Measurements from ENCODE around the gene PRC1. TPM values are rescaled to one million over a fixed set of nuclear protein-coding genes. Genes with fewer than 3 reads are reported as not detected.
"Not testable (repeated sequence)": the region's sequence is repeated elsewhere in the genome, so short reads cannot be mapped to it uniquely, and the experiment has no call there.

The PRC1 gene
- total RNA-seq, 3 donors from 2014 or later = 10.9 to 41.0 (median 12.3) TPM

GRCh38 chr15:90924375-90924774 is 70.0 kb downstream of the PRC1 start:
- peak; percentile 9 for ATAC-seq
- Histone ChIP-seq H3K36me3 (ENCODE audit: low read depth) (peaks cover 6% of the 10 kb centered on the region), H3K4me3 (no peak overlapping the region), H3K9me3 (no peaks in the 10 kb centered on the region), H3K4me1 (ENCODE audit: low read depth) (peaks cover 3% of the 10 kb centered on the region)
- DNase-seq = no peak
- TF ChIP-seq CTCF (IDR thresholded peaks at IDR 0.05) = no peak
- intact Hi-C loops (cut with DNase I, micrococcal nuclease) = no loop called here

GRCh38 chr15:90922712-90923322 is 71.5 kb downstream of the PRC1 start:
- H3K9me3 ChIP-seq; H3K36me3 ChIP-seq (ENCODE audit: low read depth); H3K4me3 ChIP-seq; intact Hi-C loops (cut with DNase I, micrococcal nuclease); H3K4me1 ChIP-seq (ENCODE audit: low read depth): not testable (repeated sequence)
- peak; percentile 42 for ATAC-seq
- DNase-seq = peak in 1 of 3 donors; percentile 16

- intact Hi-C loops (cut with DNase I, micrococcal nuclease) = no loop called here
- no peak for DNase-seq
- Histone ChIP-seq H3K9me3 (no peaks in the 10 kb centered on the region), H3K36me3 (ENCODE audit: low read depth) (peaks cover 6% of the 10 kb centered on the region), H3K4me1 (ENCODE audit: low read depth) (no peaks in the 10 kb centered on the region), H3K4me3 (no peak overlapping the region)
- no peak for TF ChIP-seq CTCF (IDR thresholded peaks at IDR 0.05)
- no peak for ATAC-seq
Measured at GRCh38 chr15:90921887-90922286, 72.4 kb downstream of the PRC1 start.

- no peak overlapping the region for H3K4me3 ChIP-seq
- ATAC-seq = no peak
- intact Hi-C loops (cut with DNase I, micrococcal nuclease) = no loop called here
- H3K36me3 ChIP-seq (ENCODE audit: low read depth) = peaks cover 6% of the 10 kb centered on the region
- H3K4me1 ChIP-seq (ENCODE audit: low read depth) = no peaks in the 10 kb centered on the region
- no peak for TF ChIP-seq CTCF (IDR thresholded peaks at IDR 0.05)
- H3K9me3 ChIP-seq = no peaks in the 10 kb centered on the region
- DNase-seq = peak in 1 of 3 donors; percentile 4
Measured at GRCh38 chr15:90918835-90919234, 75.5 kb downstream of the PRC1 start.

- intact Hi-C loops (cut with DNase I, micrococcal nuclease) = no loop called here
- H3K4me3 ChIP-seq = no peak overlapping the region
- peaks cover 10% of the 10 kb centered on the region for H3K36me3 ChIP-seq (ENCODE audit: low read depth)
- no peaks in the 10 kb centered on the region for H3K9me3 ChIP-seq
- ATAC-seq (no peak), DNase-seq (peak in 1 of 3 donors; percentile 36)
- TF ChIP-seq CTCF (IDR thresholded peaks at IDR 0.05) = no peak
- H3K4me1 ChIP-seq (ENCODE audit: low read depth) = no peaks in the 10 kb centered on the region
Measured at GRCh38 chr15:90918034-90918788, 76.1 kb downstream of the PRC1 start.

- no peak for TF ChIP-seq CTCF (IDR thresholded peaks at IDR 0.05)
- DNase-seq = no peak
- intact Hi-C loops (cut with DNase I, micrococcal nuclease) = no loop called here
- no peaks in the 10 kb centered on the region for H3K4me1 ChIP-seq (ENCODE audit: low read depth)
- H3K4me3 ChIP-seq = no peak overlapping the region
- H3K36me3 ChIP-seq (ENCODE audit: low read depth) = peaks cover 16% of the 10 kb centered on the region
- no peak for ATAC-seq
- no peaks in the 10 kb centered on the region for H3K9me3 ChIP-seq
Measured at GRCh38 chr15:90917569-90917968, 76.8 kb downstream of the PRC1 start.
